HL-60 (cell line): ENCODE measurements around the gene P2RY11.

Experiments used
- DNase-seq, 2 experiments: peaks; one replicate each; pipeline ENCODE4 v3.0.0-alpha.2; 2010 to 2020; ENCODE audit warnings: low read depth in 1 of 2, low spot score in 1 of 2
- H3K27ac ChIP-seq: fragments of 250-450 bp; sonication (Bioruptor Pico); replicated peaks from 2 replicates; pipeline ENCODE4 v1.5.1; 2020; ENCODE audit warnings: mild to moderate bottlenecking, moderate library complexity
- H3K27me3 ChIP-seq: fragments of 250-450 bp; sonication (Bioruptor Pico); 2 replicates; pipeline ENCODE4 v1.5.1; 2021; ENCODE audit warnings: mild to moderate bottlenecking, moderate library complexity; ENCODE audit not compliant: insufficient read depth, poor library complexity, severe bottlenecking
- H3K4me3 ChIP-seq: replicated peaks from 2 replicates; pipeline ENCODE4 v1.5.1; 2011; ENCODE audit warnings: mild to moderate bottlenecking, control low read depth, low read length; ENCODE audit not compliant: insufficient read depth
- CTCF ChIP-seq: IDR thresholded peaks from one replicate; pipeline ENCODE4 v1.5.1; 2011; ENCODE audit warnings: low read length, control low read depth, inconsistent platforms; ENCODE audit not compliant: insufficient read depth
- GABPA ChIP-seq: IDR thresholded peaks from 2 replicates; pipeline ENCODE4 v1.6.1; 2012; ENCODE audit warnings: low read depth
- POLR2AphosphoS5 ChIP-seq: IDR thresholded peaks from 2 replicates; pipeline ENCODE4 v1.6.1; 2012; ENCODE audit warnings: low read depth
- REST ChIP-seq: IDR thresholded peaks from 2 replicates; pipeline ENCODE4 v1.6.1; 2012; ENCODE audit warnings: low read depth; ENCODE audit not compliant: insufficient replicate concordance
- SPI1 ChIP-seq: IDR thresholded peaks from 2 replicates; pipeline ENCODE4 v1.6.1; 2012; ENCODE audit warnings: low read depth, mild to moderate bottlenecking, borderline replicate concordance

P2RY11 gene

GRCh38 chr19:10135551-10136334 lies 24.2 kb downstream of the P2RY11 start:
- TF ChIP-seq CTCF (no peak), POLR2AphosphoS5 (no peak), GABPA (no peak), SPI1 (no peak), REST (no peak)
- Histone ChIP-seq H3K27ac (no peak overlapping the region), H3K27me3 (no peaks in the 10 kb centered on the region), H3K4me3 (no peak overlapping the region)
- DNase-seq = no peak

- DNase-seq = no peak
- H3K27me3 ChIP-seq = no peaks in the 10 kb centered on the region
- H3K27ac ChIP-seq = no peak overlapping the region
- no peak overlapping the region for H3K4me3 ChIP-seq
- TF ChIP-seq CTCF (no peak), GABPA (no peak), REST (no peak), SPI1 (no peak), POLR2AphosphoS5 (no peak)
Measured at GRCh38 chr19:10136936-10137335, 25.4 kb downstream of the P2RY11 start.

- DNase-seq = no peak
- Histone ChIP-seq H3K27ac (no peak overlapping the region), H3K27me3 (no peaks in the 10 kb centered on the region), H3K4me3 (no peak overlapping the region)
- TF ChIP-seq CTCF (no peak), SPI1 (no peak), REST (no peak), POLR2AphosphoS5 (no peak; the same call in 1 of the 2 replicates), GABPA (no peak)
Measured at GRCh38 chr19:10137751-10138682, 26.5 kb downstream of the P2RY11 start.
